GM19099 (cell line): Measurements from ENCODE around the gene LAMB1.

Experiments used
- POLR2A ChIP-seq: IDR thresholded peaks from 3 replicates; pipeline ENCODE4 v1.6.1; 2011; ENCODE audit warnings: low read depth; ENCODE audit not compliant: insufficient read length; ENCODE audit errors: extremely low read depth

Gene LAMB1

GRCh38 chr7:107973861-107974260 is 29.1 kb downstream of the LAMB1 start:
- TF ChIP-seq POLR2A = no peak

DNA sequence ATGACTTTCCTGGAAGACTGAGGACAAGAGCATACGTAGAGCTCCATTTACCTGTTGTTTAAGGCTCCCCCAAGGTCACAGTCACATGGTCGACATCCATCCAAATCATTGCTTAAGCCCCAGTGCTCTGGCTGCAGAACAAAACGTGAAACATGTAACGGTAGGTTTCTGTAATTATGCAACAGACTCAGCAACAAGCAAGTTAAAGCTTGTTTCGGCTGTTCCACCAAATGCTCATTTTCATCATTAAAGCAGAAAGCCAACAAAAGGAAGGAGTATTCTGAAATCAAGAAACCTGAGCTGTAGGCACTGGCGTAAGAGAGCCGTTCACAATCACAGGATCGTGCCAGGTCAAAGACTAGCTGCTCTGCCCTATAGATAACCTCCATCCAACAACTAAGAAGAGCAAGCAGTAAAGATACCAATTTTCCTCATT is 30.0 kb downstream of the LAMB1 start:
- TF ChIP-seq POLR2A = no peak

DNA sequence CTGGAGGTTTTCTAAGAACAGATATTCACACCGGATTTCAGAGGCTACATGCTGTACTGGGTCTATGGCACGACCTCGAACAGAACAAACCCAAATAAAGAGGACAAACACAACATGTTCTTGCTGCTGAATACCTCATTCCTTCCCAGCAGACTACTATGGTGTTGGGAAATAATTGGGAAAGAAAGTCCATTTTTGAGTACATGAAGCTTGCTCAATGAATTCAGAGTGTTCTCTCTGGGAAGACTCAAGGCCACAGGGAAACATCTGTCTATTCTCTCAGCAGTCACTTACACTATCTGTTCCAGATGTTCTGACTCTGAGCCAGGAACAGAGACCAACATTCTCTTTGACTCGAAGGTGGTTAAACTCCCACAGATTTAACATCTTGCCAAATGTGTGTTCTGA is 30.9 kb downstream of the LAMB1 start:
- TF ChIP-seq POLR2A = no peak

- no peak for TF ChIP-seq POLR2A
These were observed 31.3 kb downstream of the LAMB1 start for GRCh38 chr7:107971613-107972012.

DNA sequence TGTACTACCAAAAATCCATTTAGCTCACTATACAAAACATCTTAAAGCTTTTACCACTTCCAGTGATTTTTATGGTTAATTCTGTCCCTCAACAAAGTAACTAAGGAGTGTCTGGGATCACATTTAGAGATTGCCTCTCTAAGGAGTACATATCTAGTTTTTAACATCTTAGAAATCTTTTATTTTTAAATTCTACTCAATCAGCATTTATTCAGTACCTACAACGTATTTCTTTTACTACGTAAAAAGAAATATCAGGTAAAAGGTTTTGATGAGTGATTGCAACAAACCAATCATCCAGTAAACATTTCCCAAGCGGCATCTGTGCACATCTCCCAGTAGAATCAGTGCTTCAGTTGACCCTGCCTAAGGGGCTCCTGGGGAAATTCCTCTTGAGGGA is 31.9 kb downstream of the LAMB1 start:
- TF ChIP-seq POLR2A = no peak

GRCh38 chr7:107969856-107970255 is 33.1 kb downstream of the LAMB1 start:
- TF ChIP-seq POLR2A = no peak

DNA sequence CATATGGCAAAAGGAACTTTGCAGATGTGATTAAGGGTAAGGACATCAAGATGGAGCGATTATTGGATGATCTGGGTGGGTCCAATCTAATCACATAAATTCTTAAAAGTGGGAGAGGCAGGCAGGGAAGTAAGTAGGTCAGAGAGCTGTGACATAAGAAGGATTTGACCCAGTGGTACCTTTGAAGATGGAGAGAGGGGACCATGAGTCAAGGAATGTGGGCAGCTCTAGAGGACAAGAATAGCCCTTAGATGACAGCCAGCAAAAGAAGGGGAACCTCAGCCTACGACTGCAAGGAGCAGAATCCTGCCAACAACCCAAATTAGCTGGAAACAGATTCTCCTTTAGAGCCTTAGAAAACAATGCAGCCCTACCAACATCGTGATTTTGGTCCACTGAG is 34.5 kb downstream of the LAMB1 start:
- TF ChIP-seq POLR2A = no peak

GRCh38 chr7:107967420-107967819 is 35.5 kb downstream of the LAMB1 start:
- no peak for TF ChIP-seq POLR2A

DNA sequence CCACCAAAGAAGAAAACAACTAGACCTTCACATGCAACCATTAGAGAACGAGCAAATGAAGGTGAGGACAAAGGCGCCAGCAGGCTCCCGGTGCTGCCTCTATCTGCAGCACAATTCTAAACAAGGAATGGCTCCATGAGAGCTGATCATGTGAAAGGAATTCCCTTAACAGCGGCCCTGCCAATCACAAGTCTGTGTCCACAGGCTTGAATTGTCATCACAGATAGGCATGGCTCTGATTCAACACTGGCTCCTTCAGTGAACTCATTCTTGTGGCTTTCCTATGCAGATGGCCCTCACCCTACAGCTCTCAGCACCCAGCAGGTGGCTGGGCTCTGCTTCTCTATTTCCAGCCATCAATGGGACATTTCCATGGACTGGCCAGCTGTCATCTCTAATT is 36.2 kb downstream of the LAMB1 start:
- TF ChIP-seq POLR2A = no peak

DNA sequence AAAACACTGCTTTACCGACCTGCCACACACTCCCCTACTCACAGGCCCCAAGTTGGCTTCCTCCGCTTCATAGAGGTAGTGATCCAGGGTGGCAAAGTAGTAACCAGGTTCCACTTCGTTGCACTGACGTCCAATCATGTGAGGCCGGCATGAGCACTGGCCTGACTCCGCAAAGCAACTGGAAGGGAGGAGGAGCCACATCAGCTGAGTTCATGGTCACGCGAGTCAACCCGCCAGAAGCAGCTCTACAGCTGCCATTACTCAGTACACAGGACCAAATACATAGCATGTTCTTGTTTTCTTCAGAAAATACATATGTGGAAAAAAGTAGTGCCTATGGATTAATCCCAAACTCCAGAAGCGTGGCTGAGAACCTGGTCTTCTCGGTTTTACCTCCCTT is 38.5 kb downstream of the LAMB1 start:
- no peak for TF ChIP-seq POLR2A

- TF ChIP-seq POLR2A = no peak
These were observed 40.1 kb downstream of the LAMB1 start for GRCh38 chr7:107962817-107963216.

- TF ChIP-seq POLR2A = no peak
These were observed 41.6 kb downstream of the LAMB1 start for GRCh38 chr7:107961405-107961804.

DNA sequence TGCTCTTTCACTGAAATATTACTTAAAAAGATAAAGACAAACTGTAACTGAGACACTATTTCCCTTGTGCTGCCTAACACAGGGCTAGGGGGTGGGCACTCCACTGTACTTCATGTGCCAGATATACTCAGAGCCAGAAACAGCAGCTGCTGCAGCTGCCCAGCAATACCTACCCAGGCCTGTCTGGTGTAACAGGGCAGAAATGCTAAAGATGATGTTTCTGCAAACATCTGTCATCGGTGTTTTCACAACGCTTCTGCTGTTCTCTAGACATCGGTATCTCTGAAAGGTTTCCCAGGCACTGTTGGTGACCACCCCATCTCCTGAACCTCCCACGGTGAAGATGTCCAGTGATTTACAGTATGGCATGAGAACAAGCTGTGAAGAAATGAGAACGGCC is 42.7 kb downstream of the LAMB1 start:
- no peak for TF ChIP-seq POLR2A

- no peak for TF ChIP-seq POLR2A
These were observed 43.4 kb downstream of the LAMB1 start for GRCh38 chr7:107959527-107959898.

DNA sequence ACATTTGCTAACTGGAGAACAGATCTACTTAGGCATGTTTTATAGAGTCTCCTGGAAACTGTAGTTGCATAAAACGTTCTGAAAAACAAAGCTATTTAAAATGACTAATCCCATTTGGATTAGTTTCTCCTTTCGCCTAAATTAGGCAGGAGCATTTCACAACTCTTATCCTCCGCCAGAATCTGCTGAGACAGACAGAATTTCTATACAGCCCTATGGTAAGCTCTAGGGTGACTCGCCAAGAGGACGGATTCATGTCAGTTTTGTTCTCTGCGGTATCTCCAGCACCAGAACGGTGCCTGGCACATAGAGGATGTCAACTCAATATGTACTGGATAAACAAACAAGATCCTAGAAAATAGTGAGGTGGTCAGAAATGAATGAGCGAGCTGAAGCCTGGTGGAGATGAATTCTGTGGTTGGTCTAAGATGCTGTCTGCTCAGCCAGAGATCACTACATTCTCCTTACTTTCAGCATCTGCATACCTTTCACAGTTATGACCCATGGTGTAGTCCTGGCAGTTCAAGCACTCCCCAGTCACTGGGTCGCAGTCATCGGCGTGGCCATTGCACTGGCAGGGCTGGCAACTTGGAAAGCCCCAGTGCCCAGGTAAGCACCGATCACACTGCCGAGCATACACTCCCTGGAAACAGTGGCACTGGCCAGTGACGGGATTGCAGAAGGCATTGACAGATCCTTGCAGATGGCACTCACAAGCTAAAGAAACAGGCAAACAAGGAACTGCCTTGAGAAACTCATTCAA is 44.0 kb downstream of the LAMB1 start:
- no peak for TF ChIP-seq POLR2A

DNA sequence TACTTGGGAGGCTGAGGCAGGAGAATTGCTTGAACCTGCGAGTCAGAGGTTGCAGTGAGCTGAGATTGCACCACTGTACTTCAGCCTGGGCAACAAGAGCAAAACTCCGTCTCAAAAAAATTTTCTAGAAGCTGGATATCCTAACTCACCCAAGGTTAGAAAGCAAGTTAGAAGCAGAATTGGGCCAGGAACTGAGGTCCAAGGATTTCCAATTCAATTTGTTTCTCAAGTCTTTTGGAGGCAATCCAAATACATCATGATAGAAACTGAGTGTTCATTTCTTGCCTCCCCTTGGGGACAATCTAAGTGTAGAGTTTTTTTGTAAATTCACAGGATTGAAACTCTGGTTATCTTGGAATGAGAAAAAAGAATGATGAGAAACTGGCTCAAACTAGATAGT is 45.5 kb downstream of the LAMB1 start:
- TF ChIP-seq POLR2A = no peak

- TF ChIP-seq POLR2A = no peak
These were observed 47.6 kb downstream of the LAMB1 start for GRCh38 chr7:107955394-107955793.
